ENCODE measurements around the gene UBASH3A. TPM values are rescaled to one million over a fixed set of nuclear protein-coding genes. Genes with fewer than 3 reads are reported as not detected.

Gene UBASH3A
- total RNA-seq, 1 donor from 2014 or later, result 2.0 TPM

DNA sequence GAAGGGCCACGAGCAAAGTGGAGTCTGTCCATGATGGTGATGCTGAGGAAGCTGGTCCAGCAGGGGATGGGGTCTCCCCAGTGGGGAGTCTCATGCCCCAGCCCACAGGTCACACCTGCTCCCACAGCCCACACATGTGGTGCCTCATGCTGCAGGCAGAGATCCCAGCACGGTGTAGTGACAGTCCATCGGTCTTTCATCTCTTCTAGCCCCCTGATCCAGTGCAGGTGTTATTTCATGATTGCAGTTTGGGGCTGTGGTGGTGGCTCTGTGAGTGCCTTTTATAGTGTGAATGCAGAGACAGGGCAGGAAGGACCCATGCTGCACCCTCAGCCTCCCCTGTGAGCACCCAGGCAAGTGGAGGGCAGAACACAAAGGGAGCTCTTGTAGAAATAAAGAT lies 45.0 kb downstream of the UBASH3A start:
- DNase-seq (ENCODE audit: low spot score), result no peak

DNA sequence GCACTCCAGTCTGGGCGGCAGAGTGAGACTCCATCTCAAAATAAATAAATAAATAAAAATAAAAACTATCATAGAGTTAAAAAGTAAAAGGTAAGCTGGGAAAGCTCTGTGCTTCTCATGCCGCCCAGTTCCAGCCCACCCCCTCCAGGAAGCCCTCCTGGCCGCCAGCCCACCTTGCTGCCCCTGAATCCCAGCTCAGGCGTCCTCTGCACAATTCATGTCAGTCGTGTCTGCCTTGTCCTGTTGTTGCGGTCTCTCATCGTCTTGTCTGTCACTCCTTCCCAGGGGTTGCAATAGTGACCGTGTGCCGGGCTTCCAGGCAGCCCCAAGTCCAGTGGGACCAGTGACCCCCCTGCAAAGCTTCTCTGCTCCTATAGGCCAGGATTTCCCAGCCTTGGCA lies 48.2 kb downstream of the UBASH3A start:
- no peak for DNase-seq (ENCODE audit: low spot score)

DNA sequence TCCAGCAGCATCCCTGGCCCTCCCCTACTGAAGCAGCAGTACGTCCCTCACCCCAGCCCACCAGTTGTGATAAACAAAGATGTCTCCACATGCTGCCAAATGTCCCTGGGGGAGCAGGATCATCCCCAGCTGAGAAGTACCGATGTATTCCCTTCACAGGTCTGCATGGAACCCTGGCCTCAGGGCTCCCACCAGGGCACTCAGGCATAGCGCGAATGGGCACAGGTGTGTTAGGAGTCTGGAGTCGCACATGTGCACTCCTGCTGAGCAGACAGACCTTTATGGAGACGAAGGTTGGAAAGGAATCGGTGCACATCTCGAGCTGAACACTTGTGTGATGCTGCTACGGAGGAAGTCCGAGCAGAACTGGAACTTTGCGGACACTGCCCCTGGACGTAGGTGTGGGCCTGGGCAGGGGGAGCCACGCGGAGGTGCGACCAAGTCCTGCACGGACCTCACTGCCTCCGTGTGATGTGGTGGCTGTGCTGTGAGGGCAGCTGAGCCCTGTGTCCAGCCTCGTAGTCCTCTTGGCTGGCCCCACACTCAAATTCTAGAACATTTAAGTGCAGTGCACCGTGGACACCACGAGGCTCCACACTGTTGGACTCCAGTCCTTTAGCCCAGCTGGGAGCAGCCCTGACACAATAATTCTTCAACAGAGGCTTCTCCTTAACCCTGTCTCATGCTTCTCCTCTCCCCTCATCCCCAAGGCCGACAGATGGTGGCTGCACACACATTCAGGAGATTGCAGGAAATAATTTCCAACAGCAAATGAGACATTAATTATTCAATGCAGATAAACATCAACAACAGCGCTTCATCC lies 48.9 kb downstream of the UBASH3A start:
- no peak for DNase-seq (ENCODE audit: low spot score)

DNA sequence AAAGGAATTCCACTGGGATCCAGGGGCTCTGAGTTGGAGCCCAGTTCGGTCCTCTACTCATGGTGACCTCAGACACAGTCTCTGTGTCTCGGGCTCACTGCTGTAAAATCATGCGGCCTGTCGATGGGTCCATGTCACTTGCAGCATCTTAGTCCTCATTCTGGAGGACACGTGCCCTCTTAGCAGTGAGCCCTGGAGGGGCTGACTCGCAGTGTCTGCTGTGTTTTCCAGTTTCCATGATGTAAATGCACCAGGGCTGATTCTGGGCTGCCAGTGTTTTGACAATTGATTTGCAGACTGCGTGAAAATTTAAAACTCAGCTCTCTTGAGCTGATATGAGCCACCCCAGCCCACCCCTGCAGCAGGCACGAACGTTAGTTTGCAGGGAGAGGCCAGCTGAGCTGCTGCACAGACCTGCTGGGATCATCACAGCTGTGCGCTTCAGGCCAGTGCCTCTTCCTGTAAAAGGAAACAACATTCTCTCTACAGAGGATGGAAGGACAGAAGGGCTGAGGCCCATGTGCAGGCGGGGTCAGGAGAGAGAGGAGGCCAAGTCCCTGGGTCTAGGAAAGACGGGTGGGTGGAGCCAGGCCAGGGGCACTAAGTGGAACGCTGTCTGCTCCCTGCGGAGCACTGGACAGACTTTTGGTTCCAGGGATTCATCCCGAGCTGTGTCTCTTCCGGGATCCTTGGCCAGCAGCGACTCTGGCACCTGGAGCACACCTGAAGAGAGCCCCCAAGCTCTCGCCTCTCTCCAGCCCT lies 49.7 kb downstream of the UBASH3A start:
- DNase-seq (ENCODE audit: low spot score), result no peak

DNA sequence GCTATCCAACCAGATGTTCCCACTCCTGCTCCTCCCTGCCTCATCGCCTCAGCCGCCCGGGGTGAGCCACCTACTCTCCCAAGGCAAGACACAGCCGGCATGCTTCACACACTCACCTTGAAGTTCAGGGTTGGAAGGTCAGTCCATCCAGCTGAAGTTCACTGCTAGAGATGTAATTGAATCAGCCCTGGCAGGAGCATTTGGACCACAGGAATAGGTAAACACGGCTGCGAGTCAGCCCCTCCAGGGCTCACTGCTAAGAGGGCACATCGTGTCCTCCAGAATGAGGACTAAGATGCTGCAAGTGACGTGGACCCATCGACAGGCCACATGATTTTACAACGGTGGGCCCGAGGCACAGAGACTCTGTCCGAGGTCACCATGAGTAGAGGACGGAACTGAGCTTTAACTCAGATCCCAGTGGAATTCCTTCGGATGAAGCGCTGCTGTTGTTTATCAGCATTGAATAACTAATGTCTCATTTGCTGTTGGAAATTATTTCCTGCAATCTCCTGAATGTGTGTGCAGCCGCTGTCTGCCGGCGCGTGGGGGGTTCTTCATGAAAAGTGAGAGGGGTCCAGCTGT lies 50.4 kb downstream of the UBASH3A start:
- DNase-seq (ENCODE audit: low spot score), result no peak

DNA sequence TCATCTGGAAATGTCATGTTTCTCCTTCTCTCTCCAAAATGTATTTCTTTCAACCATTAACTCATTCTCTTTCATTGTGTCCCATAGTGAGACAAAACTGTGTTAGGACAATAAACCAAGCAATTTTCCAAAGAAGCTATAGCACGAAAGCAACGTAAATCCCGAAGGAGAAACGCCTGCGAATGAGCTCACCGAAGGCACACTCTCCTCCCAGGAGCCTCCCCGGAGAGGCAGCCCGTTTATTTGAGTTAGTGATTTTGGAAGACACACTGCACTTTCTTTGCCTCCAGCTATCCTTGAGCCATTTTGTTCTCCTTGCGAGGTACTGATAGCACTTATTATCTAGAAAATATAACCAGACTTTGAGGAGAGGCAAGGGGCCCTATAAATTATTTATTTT lies 51.1 kb downstream of the UBASH3A start:
- no peak for DNase-seq (ENCODE audit: low spot score)

DNA sequence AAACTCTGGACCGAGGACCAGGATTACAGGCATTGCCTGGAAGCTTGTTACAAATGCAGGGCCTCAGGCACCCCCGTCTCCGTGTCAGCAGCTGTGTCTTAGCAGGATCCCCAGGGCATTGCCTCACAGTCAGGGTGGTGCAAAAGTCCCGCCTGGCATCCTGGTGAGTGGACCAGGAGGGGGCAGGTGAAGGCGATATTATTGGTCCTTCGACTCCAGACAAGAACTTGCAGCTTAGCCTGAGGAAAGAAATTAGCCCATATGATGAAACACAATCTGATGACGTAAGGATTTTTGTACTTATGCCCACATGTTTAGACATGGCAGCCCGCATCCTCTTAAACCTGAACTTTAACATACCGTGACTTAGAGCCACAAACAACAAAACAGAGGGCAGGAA lies 51.5 kb downstream of the UBASH3A start:
- no peak for DNase-seq (ENCODE audit: low spot score)

DNA sequence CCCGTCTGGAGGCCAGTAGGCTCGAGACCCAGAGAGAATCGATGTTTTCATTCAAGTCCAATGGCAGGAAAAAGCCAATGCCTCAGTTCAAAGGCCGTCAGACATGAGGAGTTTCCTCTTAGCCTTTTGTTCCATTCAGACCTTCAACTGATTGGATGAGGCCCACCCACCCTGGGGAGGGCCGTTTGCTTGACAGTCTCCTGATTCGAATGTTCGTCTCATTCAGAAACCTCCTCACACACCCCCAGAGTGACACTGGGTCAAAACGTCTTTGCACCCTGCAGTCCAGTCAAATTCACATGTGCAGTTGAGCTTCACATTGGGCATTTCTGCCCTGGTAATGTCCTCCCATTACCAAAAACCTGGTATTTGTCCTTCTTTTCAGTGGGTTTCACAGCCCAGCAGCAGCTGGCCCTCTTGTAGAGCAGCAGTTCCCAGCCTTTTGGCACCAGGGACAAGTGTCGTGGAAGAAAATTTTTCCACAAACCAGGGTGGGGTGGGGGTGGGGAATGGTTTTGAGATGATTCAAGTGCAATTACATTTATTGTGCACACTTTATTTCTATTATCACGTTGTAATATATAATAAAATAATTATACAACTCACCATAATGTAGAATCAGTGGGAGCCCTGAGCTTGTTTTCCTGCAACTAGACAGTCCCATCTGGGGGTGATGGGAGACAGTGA lies 52.2 kb downstream of the UBASH3A start:
- no peak for DNase-seq (ENCODE audit: low spot score)

DNA sequence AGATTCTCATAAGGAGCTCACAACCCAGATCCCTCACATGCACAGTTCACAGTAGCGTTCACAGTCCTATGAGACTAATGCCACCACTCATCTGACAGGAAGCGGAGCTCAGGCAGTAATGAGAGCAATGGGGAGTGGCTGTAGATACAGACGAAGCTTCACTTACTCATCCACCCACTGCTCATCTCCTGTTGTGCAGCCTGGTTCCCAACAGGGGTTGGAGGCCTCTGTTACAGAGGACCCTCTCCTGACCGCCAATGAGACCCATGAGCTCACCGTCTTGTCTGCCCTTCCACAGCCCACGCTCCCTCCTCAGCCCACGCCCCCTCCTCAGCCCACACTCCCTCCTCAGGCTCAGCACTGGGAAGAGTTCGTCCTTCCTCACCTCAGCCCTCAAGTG lies 52.8 kb downstream of the UBASH3A start:
- no peak for DNase-seq (ENCODE audit: low spot score)

DNA sequence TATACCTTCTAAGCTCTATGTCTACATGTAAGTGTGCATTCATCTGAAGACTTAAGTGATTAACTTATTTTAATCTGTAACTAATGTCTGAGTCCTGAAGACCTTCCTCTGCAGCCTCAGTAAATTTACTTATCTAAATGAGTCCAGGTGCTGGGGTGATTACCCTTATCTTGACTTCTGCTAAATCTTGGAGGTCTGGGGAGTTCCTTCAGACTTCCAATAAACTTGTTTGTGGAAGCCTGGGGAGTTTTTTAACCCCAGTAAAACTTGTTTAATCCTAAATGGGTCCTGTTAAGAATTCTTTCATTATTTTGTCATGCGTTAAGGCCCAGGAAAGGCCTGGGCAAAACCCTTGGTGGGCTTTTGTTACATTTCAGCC lies 55.4 kb downstream of the UBASH3A start:
- no peak for DNase-seq (ENCODE audit: low spot score)

DNA sequence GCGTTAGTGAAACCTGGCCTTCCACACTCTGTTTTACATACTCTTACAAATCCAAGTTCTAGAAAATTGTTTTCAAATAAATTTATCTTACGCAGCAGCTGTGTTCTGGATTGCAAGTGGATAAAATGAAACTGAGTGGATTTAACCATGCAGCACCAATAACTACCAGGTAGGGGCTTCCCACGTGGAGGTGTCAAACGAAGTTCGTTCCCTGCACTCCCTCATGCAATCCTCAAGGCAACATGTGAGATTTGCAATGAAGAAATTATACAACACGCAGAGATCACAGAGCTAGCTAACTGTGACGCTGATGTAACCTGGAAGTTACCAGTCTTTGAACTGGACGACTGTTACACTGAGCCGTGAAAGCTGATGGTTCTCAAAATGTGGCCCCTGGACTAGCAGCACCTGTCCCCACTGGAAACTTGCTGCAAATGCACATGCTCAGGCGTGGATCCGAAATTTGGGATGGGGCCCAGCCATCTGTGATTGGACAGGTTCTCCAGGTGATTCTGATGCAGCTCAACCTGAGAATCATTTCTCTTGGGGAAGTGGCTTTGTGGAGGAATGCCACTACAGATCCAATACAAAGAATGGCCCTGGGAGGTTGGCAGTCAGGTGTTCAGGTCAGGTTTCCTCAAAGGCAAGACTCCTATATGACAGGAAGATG lies 56.0 kb downstream of the UBASH3A start:
- no peak for DNase-seq (ENCODE audit: low spot score)

DNA sequence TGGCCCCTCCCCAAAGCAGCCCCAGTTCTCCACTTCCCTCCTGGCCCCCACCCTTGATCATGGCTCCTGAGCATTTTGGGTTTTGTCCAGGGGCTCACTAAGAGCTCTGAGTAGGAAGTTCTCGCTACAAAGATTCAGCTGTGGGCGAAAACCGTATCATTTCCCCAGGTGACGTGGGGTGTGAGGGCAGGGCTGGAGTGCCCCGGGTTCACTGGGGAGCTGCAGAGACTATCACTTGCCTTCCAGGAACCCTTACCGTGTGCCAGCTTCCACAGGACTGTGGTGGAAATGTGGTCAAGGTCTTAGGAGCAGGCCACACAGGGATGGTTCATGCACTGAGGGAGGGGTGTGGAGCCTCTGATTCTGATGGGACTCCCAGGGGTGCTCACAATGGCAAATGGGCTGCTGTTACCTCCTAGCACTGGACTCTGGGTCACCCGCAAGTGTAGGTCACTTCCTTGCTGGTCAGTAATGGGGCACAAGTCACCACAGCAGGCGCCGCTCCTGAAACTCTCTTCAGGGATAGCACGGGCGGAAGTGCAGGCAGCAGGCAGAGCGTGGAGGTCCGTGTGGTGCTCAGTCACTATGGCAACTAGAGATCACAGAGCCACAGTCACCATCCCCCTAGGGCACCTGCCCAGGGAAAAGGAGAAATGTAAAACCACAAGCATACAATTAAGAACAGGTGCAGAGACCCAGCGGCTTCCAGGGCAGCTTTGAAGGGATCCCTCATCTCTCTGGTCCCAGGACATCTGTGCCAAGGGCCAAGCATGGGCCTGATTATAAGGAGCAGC lies 56.9 kb downstream of the UBASH3A start:
- no peak for DNase-seq (ENCODE audit: low spot score)

DNA sequence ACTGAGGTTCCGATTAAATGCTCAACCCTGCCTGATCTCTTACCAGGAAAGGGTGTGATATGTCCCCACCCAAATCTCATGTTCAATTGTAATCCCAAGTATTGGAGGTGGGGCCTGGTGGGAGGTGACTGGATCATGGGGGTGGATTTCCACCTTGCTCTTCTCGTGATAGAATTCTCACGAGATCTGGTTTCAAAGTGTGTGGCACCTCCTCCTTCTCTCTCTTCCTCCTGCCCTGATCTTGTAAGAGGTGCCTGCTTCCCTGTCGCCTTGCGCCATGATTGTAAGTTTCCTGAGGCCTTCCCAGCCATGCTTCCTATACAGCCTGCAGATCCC lies 57.5 kb downstream of the UBASH3A start:
- DNase-seq (ENCODE audit: low spot score), result no peak

DNA sequence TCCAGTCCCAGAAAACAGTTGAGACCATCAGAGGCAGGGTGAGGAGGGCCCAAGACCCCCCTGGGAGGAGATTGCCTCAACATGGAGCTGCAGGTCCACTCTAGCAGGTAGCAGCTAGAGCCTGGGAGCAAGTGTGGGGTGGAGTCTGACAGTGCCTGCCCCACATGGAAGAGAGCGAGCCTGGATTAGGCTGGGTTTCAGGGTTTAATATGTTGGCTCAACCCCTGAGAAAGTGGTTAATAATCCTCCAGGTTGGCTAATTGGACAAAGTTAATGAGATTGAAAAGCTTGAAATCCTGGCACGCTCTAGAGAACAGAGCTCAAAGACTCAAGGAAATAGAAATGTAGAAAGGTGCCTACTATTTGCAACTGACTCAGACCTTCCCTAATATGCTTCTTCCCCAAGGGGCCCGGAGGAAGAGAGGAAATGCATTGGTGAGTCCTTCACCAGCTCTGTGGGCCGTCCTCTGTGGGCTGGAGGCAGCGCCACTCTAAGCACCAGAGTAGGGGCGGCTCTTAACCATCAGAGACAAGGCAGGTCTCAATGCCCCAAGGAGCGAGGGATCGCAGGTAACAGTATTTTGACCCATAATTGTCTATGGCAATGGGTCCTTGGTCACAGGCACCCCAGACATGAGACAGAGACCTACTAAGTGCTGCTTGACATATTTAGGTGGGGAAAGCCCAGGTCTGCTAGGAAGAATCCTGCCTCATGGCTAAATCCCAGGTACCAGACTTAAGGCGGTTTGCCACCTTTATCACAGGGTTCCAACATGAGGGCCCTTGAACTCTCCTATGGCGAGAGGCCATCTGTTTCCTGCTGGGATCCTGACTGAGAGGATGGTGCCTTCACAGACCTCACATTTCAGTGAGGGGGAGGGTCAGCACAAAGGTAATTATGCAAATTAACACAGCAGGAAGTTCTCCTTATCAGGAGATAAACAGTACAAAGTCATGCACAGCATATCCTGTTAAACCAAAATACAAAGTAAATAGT lies 58.5 kb downstream of the UBASH3A start:
- peak; percentile 75 for DNase-seq (ENCODE audit: low spot score)

DNA sequence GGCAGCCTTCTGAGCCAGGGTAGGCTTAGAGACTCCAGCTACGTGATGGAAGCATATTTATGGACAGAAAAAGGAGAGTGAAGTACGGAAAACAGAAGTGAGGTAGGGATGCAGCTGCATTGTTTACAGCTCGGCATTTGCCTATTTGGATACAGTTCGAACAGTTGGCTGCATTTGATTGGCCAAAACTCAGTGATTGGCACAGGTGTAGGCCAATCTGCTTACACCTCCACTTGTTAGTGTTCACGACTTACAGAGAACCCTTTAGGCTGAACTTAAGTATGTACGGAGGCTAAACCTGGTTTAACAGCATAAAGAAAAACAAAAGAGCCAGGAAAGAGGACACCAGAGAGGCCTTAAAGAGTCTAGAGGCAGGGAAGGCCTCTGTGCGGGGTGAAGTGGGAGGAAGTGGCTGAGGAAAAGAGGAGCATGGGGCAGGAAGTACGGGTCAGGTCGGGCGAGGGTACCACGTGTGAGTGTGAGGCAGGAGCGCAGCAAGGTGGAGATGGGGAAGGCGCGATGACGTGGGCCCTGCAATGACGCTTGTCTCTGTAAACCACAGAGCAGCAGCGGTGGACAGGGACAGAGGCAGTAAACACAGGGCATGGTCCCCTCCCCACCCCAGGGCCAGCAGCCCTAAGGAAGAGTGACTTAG lies 60.3 kb downstream of the UBASH3A start:
- peak; percentile 55 for DNase-seq (ENCODE audit: low spot score)

DNA sequence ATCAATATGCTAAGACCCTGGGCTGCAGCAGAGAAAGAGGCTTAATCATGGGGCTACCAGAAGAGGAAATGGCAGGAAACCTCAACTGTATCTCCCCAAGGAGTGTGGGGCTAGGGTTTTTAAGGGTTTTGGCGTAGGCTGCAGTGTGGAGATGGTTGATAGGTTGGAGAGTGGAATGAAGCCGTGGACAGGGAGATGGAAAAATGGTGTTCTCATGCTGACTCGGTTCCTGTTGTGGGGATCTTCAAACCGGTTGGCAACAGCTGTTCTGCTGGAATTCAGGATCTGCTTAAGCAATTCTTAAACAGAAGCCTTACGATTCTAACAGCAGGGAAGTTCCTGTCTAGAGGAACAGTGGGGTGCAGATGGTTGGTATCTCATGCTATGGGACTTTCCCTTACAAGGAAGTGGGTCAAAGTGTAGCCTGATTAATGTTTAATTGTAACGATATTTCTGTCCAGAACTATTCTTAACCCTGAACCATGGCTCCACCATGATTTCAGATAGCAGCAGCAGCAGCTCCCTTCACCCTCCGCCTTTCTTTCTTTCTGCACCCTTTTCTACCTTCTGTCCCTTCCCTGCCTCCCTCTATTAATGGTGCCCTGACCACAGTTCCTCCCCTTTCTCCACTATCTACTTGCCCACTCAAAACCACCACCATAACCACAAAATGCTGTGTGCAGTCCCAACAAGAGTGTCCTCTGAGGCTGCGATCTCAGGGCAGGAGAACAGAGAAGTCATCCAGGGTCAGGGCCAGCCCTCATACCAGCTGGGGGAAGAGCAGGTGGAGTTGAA lies 61.5 kb downstream of the UBASH3A start:
- peak; percentile 46 for DNase-seq (ENCODE audit: low spot score)

DNA sequence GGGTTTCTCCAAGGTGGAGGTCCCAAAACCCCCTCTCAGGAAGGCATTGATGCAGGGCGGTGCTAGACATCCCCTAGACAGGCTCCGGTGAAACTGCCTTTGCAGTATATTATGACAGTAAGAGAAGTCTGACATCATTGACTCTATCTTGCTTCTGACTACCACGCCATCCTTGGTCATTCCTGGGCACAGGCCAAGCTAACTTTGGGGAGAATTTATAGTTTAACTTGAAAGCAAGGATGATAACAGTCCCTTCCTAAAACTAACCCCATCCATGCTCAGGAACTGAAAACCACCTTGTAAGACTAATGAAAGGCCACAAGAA lies 62.1 kb downstream of the UBASH3A start:
- DNase-seq (ENCODE audit: low spot score), result no peak

DNA sequence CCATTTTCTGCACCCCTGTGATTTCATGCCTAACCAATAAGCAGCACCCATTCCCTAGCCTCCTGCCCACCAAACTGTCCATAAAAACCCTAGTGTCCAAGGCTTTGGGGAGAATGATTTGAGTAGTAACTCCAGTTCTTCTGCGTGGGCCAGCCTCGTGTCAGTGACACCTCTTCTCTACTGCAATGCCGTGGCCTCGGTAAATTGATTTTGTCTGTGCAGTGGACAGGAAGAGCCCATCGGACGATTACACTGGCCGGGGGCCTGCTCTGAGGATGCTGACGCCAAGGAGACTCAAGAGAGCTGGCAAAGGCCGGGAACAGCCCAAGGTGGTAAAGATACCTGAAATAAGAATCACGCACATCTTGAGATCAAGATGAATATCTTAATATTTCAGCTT lies 63.0 kb downstream of the UBASH3A start:
- no peak for DNase-seq (ENCODE audit: low spot score)
